BE2C (cell line): ENCODE results near the gene TMEM108.

Source experiments
- DNase-seq: peaks from one replicate; pipeline ENCODE4 v3.0.0-alpha.2; 2020
- H3K27me3 ChIP-seq: fragments of 250-450 bp; sonication (Bioruptor Pico); 2 replicates; pipeline ENCODE4 v1.5.1; 2020; ENCODE audit warnings: mild to moderate bottlenecking
- H3K36me3 ChIP-seq: fragments of 250-450 bp; sonication (Bioruptor Pico); 2 replicates; pipeline ENCODE4 v1.5.1; 2020; ENCODE audit warnings: mild to moderate bottlenecking
- H3K4me1 ChIP-seq: fragments of 250-450 bp; sonication (Bioruptor Pico); 2 replicates; pipeline ENCODE4 v1.5.1; 2020
- H3K4me3 ChIP-seq: 2 replicates; pipeline ENCODE4 v1.5.1; 2011; ENCODE audit warnings: low read depth, low read length
- H3K9me3 ChIP-seq: fragments of 250-450 bp; sonication (Bioruptor Pico); 2 replicates; pipeline ENCODE4 v1.5.1; 2020
- CTCF ChIP-seq: IDR thresholded peaks from 2 replicates; pipeline ENCODE4 v1.5.1; 2012; ENCODE audit warnings: mild to moderate bottlenecking, low read depth, low read length

Gene TMEM108

GRCh38 chr3:133262333-133262732, 224.1 kb downstream of the TMEM108 start:
- no peak for DNase-seq
- H3K4me1 ChIP-seq = peaks cover 25% of the 10 kb centered on the region
- TF ChIP-seq CTCF = 0 out of 2 replicates have a peak, but pooled peaks have one; percentile 13
- H3K27me3 ChIP-seq = no peaks in the 10 kb centered on the region
- peaks cover 2% of the 10 kb centered on the region for H3K36me3 ChIP-seq
- no peaks in the 10 kb centered on the region for H3K9me3 ChIP-seq
- no peak overlapping the region for H3K4me3 ChIP-seq

- Histone ChIP-seq H3K36me3 (no peaks in the 10 kb centered on the region; the same call in 1 of the 2 replicates), H3K27me3 (no peaks in the 10 kb centered on the region), H3K4me3 (no peak overlapping the region), H3K4me1 (peaks cover 46% of the 10 kb centered on the region), H3K9me3 (no peaks in the 10 kb centered on the region)
- DNase-seq = no peak
- no peak for TF ChIP-seq CTCF
Observed at GRCh38 chr3:133264920-133265319, 226.7 kb downstream of the TMEM108 start.

GRCh38 chr3:133268726-133269134, 230.5 kb downstream of the TMEM108 start:
- Histone ChIP-seq H3K9me3 (no peaks in the 10 kb centered on the region), H3K4me3 (no peak overlapping the region), H3K36me3 (no peaks in the 10 kb centered on the region; the same call in 1 of the 2 replicates), H3K4me1 (peaks cover 67% of the 10 kb centered on the region), H3K27me3 (no peaks in the 10 kb centered on the region)
- TF ChIP-seq CTCF = no peak
- peak; percentile 71 for DNase-seq

GRCh38 chr3:133269393-133269792, 231.2 kb downstream of the TMEM108 start:
- TF ChIP-seq CTCF = no peak
- peaks cover 69% of the 10 kb centered on the region for H3K4me1 ChIP-seq
- H3K36me3 ChIP-seq = no peaks in the 10 kb centered on the region; the same call in 1 of the 2 replicates
- H3K9me3 ChIP-seq = no peaks in the 10 kb centered on the region
- peak overlapping the region; percentile 1 for H3K4me3 ChIP-seq
- H3K27me3 ChIP-seq = no peaks in the 10 kb centered on the region
- DNase-seq = peak; percentile 72

GRCh38 chr3:133270631-133271030, 232.4 kb downstream of the TMEM108 start:
- Histone ChIP-seq H3K36me3 (no peaks in the 10 kb centered on the region; the same call in 1 of the 2 replicates), H3K4me3 (no peak overlapping the region), H3K27me3 (no peaks in the 10 kb centered on the region), H3K4me1 (peaks cover 59% of the 10 kb centered on the region), H3K9me3 (no peaks in the 10 kb centered on the region)
- no peak for TF ChIP-seq CTCF
- no peak for DNase-seq

GRCh38 chr3:133271042-133271441, 232.9 kb downstream of the TMEM108 start:
- DNase-seq = no peak
- Histone ChIP-seq H3K36me3 (no peaks in the 10 kb centered on the region; the same call in 1 of the 2 replicates), H3K4me3 (no peak overlapping the region), H3K9me3 (no peaks in the 10 kb centered on the region), H3K4me1 (peaks cover 57% of the 10 kb centered on the region), H3K27me3 (no peaks in the 10 kb centered on the region)
- TF ChIP-seq CTCF = no peak
